ENCODE results near the gene HEATR5A.
"Not testable (repeated sequence)": the region's sequence is repeated elsewhere in the genome, so short reads cannot be mapped to it uniquely, and the experiment has no call there.

Gene HEATR5A

GRCh38 chr14:31331395-31331794, 89.0 kb downstream of the HEATR5A start:
- not testable (repeated sequence) for H3K23ac ChIP-seq (ENCODE audit: low read length); H3K4me2 ChIP-seq (ENCODE audit: low read length); H2BK5ac ChIP-seq (ENCODE audit: low read length); H3K27ac ChIP-seq (ENCODE audit: low read depth, low read length); H3K36me3 ChIP-seq (ENCODE audit: control insufficient read depth, insufficient read depth, low read length); H4K8ac ChIP-seq (ENCODE audit: low read depth, low read length); H3K4ac ChIP-seq (ENCODE audit: low read depth, low read length); H3K18ac ChIP-seq (ENCODE audit: low read length); H4K5ac ChIP-seq (ENCODE audit: low read length); H3K79me2 ChIP-seq (ENCODE audit: control insufficient read depth, insufficient read depth, low read length); DNase-seq; H3K79me1 ChIP-seq (ENCODE audit: low read length); H3K56ac ChIP-seq (ENCODE audit: low read length); H3K9ac ChIP-seq (ENCODE audit: low read length); H3K4me3 ChIP-seq (ENCODE audit: low read length); H2BK120ac ChIP-seq (ENCODE audit: low read depth, low read length); H2AK5ac ChIP-seq (ENCODE audit: low read length); H3K4me1 ChIP-seq (ENCODE audit: control insufficient read depth, low read depth, low read length); H2BK15ac ChIP-seq (replicated peaks; ENCODE audit: low read depth); H3K27me3 ChIP-seq (ENCODE audit: insufficient read depth, low read length, poor library complexity)
- WGBS (ENCODE audit: extremely low coverage, insufficient coverage, low lambda C conversion rate): no CpG with 5 or more reads among the region's 1 CpG

- H3K79me2 ChIP-seq (ENCODE audit: control insufficient read depth, insufficient read depth, low read length): not testable (repeated sequence)
Measured at GRCh38 chr14:31329876-31330521, 90.4 kb downstream of the HEATR5A start.

GRCh38 chr14:31326111-31326510, 94.2 kb downstream of the HEATR5A start:
- Histone ChIP-seq H3K27me3 (ENCODE audit: insufficient read depth, low read length, poor library complexity) (no peaks in the 10 kb centered on the region), H3K4me2 (ENCODE audit: low read length) (no peak overlapping the region), H3K9ac (ENCODE audit: low read length) (no peak overlapping the region), H3K27ac (ENCODE audit: low read depth, low read length) (no peak overlapping the region), H3K4me3 (ENCODE audit: low read length) (no peak overlapping the region), H3K36me3 (ENCODE audit: control insufficient read depth, insufficient read depth, low read length) (no peaks in the 10 kb centered on the region), H4K8ac (ENCODE audit: low read depth, low read length) (no peak overlapping the region), H3K56ac (ENCODE audit: low read length) (no peak overlapping the region), H3K23ac (ENCODE audit: low read length) (no peak overlapping the region), H2BK15ac (replicated peaks; ENCODE audit: low read depth) (no peak overlapping the region), H3K4ac (ENCODE audit: low read depth, low read length) (no peak overlapping the region), H3K79me1 (ENCODE audit: low read length) (no peaks in the 10 kb centered on the region), H2BK5ac (ENCODE audit: low read length) (no peak overlapping the region), H2AK5ac (ENCODE audit: low read length) (no peak overlapping the region), H3K18ac (ENCODE audit: low read length) (no peak overlapping the region), H3K79me2 (ENCODE audit: control insufficient read depth, insufficient read depth, low read length) (no peaks in the 10 kb centered on the region), H3K4me1 (ENCODE audit: control insufficient read depth, low read depth, low read length) (no peaks in the 10 kb centered on the region), H2BK120ac (ENCODE audit: low read depth, low read length) (no peak overlapping the region), H4K5ac (ENCODE audit: low read length) (no peak overlapping the region)
- DNase-seq: peak; percentile 4

More at GRCh38 chr14:31329876-31330521, 90.4 kb downstream of the HEATR5A start:
- H3K4ac ChIP-seq (ENCODE audit: low read depth, low read length); H3K27ac ChIP-seq (ENCODE audit: low read depth, low read length); H2BK15ac ChIP-seq (replicated peaks; ENCODE audit: low read depth); H3K56ac ChIP-seq (ENCODE audit: low read length); H3K9ac ChIP-seq (ENCODE audit: low read length); H3K18ac ChIP-seq (ENCODE audit: low read length); H4K5ac ChIP-seq (ENCODE audit: low read length); H3K4me1 ChIP-seq (ENCODE audit: control insufficient read depth, low read depth, low read length); H2BK120ac ChIP-seq (ENCODE audit: low read depth, low read length); H3K4me2 ChIP-seq (ENCODE audit: low read length); H3K79me1 ChIP-seq (ENCODE audit: low read length); H4K8ac ChIP-seq (ENCODE audit: low read depth, low read length); H3K23ac ChIP-seq (ENCODE audit: low read length); H3K27me3 ChIP-seq (ENCODE audit: insufficient read depth, low read length, poor library complexity); H2BK5ac ChIP-seq (ENCODE audit: low read length); H2AK5ac ChIP-seq (ENCODE audit: low read length); H3K4me3 ChIP-seq (ENCODE audit: low read length); H3K36me3 ChIP-seq (ENCODE audit: control insufficient read depth, insufficient read depth, low read length): not testable (repeated sequence)
- DNase-seq: peak; percentile 20
- no CpG with 5 or more reads among the region's 8 CpGs for WGBS (ENCODE audit: extremely low coverage, insufficient coverage, low lambda C conversion rate)

- Histone ChIP-seq H3K79me1 (ENCODE audit: low read length) (no peaks in the 10 kb centered on the region), H3K4me3 (ENCODE audit: low read length) (no peak overlapping the region), H3K18ac (ENCODE audit: low read length) (no peak overlapping the region), H3K4me2 (ENCODE audit: low read length) (no peak overlapping the region), H2BK120ac (ENCODE audit: low read depth, low read length) (no peak overlapping the region), H3K79me2 (ENCODE audit: control insufficient read depth, insufficient read depth, low read length) (no peaks in the 10 kb centered on the region), H2BK15ac (replicated peaks; ENCODE audit: low read depth) (no peak overlapping the region), H3K36me3 (ENCODE audit: control insufficient read depth, insufficient read depth, low read length) (no peaks in the 10 kb centered on the region), H3K4ac (ENCODE audit: low read depth, low read length) (no peak overlapping the region), H4K5ac (ENCODE audit: low read length) (no peak overlapping the region), H3K27ac (ENCODE audit: low read depth, low read length) (no peak overlapping the region), H3K27me3 (ENCODE audit: insufficient read depth, low read length, poor library complexity) (no peaks in the 10 kb centered on the region), H3K9ac (ENCODE audit: low read length) (no peak overlapping the region), H2BK5ac (ENCODE audit: low read length) (no peak overlapping the region), H3K4me1 (ENCODE audit: control insufficient read depth, low read depth, low read length) (no peaks in the 10 kb centered on the region), H2AK5ac (ENCODE audit: low read length) (no peak overlapping the region), H3K23ac (ENCODE audit: low read length) (no peak overlapping the region), H4K8ac (ENCODE audit: low read depth, low read length) (no peak overlapping the region), H3K56ac (ENCODE audit: low read length) (no peak overlapping the region)
- WGBS (ENCODE audit: extremely low coverage, insufficient coverage, low lambda C conversion rate): no CpG with 5 or more reads among the region's 2 CpGs
- DNase-seq: no peak
Measured at GRCh38 chr14:31323419-31323818, 96.9 kb downstream of the HEATR5A start.

GRCh38 chr14:31320922-31321766, 99.2 kb downstream of the HEATR5A start:
- Histone ChIP-seq H2BK15ac (replicated peaks; ENCODE audit: low read depth) (no peak overlapping the region), H2AK5ac (ENCODE audit: low read length) (no peak overlapping the region), H3K4me1 (ENCODE audit: control insufficient read depth, low read depth, low read length) (no peaks in the 10 kb centered on the region), H3K4ac (ENCODE audit: low read depth, low read length) (no peak overlapping the region), H3K36me3 (ENCODE audit: control insufficient read depth, insufficient read depth, low read length) (no peaks in the 10 kb centered on the region), H3K79me2 (ENCODE audit: control insufficient read depth, insufficient read depth, low read length) (no peaks in the 10 kb centered on the region), H3K18ac (ENCODE audit: low read length) (no peak overlapping the region), H3K56ac (ENCODE audit: low read length) (no peak overlapping the region), H2BK5ac (ENCODE audit: low read length) (no peak overlapping the region), H3K4me2 (ENCODE audit: low read length) (no peak overlapping the region), H3K4me3 (ENCODE audit: low read length) (no peak overlapping the region), H3K27ac (ENCODE audit: low read depth, low read length) (no peak overlapping the region), H4K8ac (ENCODE audit: low read depth, low read length) (no peak overlapping the region), H3K79me1 (ENCODE audit: low read length) (no peaks in the 10 kb centered on the region), H3K9ac (ENCODE audit: low read length) (no peak overlapping the region), H3K27me3 (ENCODE audit: insufficient read depth, low read length, poor library complexity) (no peaks in the 10 kb centered on the region), H3K23ac (ENCODE audit: low read length) (no peak overlapping the region), H2BK120ac (ENCODE audit: low read depth, low read length) (no peak overlapping the region), H4K5ac (ENCODE audit: low read length) (no peak overlapping the region)
- no CpG with 5 or more reads among the region's 14 CpGs for WGBS (ENCODE audit: extremely low coverage, insufficient coverage, low lambda C conversion rate)
- DNase-seq: no peak

Measured in mesendoderm (in vitro differentiated cells).